CD4-positive, alpha-beta T cell treated with Interferon gamma for 1 hour (primary cell): ENCODE measurements around the gene CAPN9.

ENCODE experiments used
- DNase-seq: peaks from one replicate; pipeline ENCODE4 v3.0.0-alpha.2; 2020

Gene CAPN9

GRCh38 chr1:230800891-230801840 lies 54.0 kb downstream of the CAPN9 start:
- no peak for DNase-seq

GRCh38 chr1:230804396-230804795 lies 57.2 kb downstream of the CAPN9 start:
- DNase-seq, result no peak

GRCh38 chr1:230806552-230806951 lies 59.4 kb downstream of the CAPN9 start:
- no peak for DNase-seq

GRCh38 chr1:230807029-230807428 lies 59.8 kb downstream of the CAPN9 start:
- no peak for DNase-seq

GRCh38 chr1:230807561-230808280 lies 60.5 kb downstream of the CAPN9 start:
- DNase-seq, result no peak

- no peak for DNase-seq
Observed at GRCh38 chr1:230808281-230808872, 61.2 kb downstream of the CAPN9 start.

GRCh38 chr1:230809256-230809990 lies 62.2 kb downstream of the CAPN9 start:
- no peak for DNase-seq

- DNase-seq, result no peak
Observed at GRCh38 chr1:230812568-230812967, 65.4 kb downstream of the CAPN9 start.

GRCh38 chr1:230814949-230815692 lies 67.9 kb downstream of the CAPN9 start:
- DNase-seq, result no peak

GRCh38 chr1:230816018-230816417 lies 68.8 kb downstream of the CAPN9 start:
- DNase-seq, result no peak

- no peak for DNase-seq
Observed at GRCh38 chr1:230818367-230818766, 71.2 kb downstream of the CAPN9 start.

- DNase-seq, result no peak
Observed at GRCh38 chr1:230818901-230819300, 71.7 kb downstream of the CAPN9 start.

- no peak for DNase-seq
Observed at GRCh38 chr1:230819976-230820375, 72.8 kb downstream of the CAPN9 start.

GRCh38 chr1:230820568-230820967 lies 73.4 kb downstream of the CAPN9 start:
- no peak for DNase-seq

- DNase-seq, result no peak
Observed at GRCh38 chr1:230821346-230821745, 74.2 kb downstream of the CAPN9 start.

- no peak for DNase-seq
Observed at GRCh38 chr1:230822092-230822581, 74.9 kb downstream of the CAPN9 start.

- DNase-seq, result no peak
Observed at GRCh38 chr1:230823426-230823825, 76.2 kb downstream of the CAPN9 start.

GRCh38 chr1:230823931-230824381 lies 76.8 kb downstream of the CAPN9 start:
- no peak for DNase-seq

GRCh38 chr1:230824551-230824918 lies 77.3 kb downstream of the CAPN9 start:
- DNase-seq, result no peak

GRCh38 chr1:230824919-230825721 lies 77.9 kb downstream of the CAPN9 start:
- DNase-seq, result no peak

- DNase-seq, result no peak
Observed at GRCh38 chr1:230825761-230826160, 78.6 kb downstream of the CAPN9 start.
